OCI-LY3 (cell line): ENCODE data around the gene SPPL2B.

Experiments
- H2AFZ ChIP-seq: fragments of 200-600, 300-600 bp; shearing (Covaris generic); 2 replicates; pipeline ENCODE4 v1.6.0; 2014; ENCODE audit warnings: antibody characterized with exemption, low read depth, low read length
- H3K27ac ChIP-seq: fragments of 200-600, 300-600 bp; sonication (generic); 2 replicates; pipeline ENCODE4 v1.5.1; 2014; ENCODE audit warnings: mild to moderate bottlenecking, low read length, moderate library complexity, mixed read lengths
- H3K27me3 ChIP-seq: fragments of 200-600, 300-600 bp; sonication (generic); 2 replicates; pipeline ENCODE4 v1.6.1; 2014; ENCODE audit warnings: low read depth, low read length, mixed read lengths
- H3K36me3 ChIP-seq: fragments of 200-600, 300-600 bp; sonication (generic); replicated peaks from 2 replicates; pipeline ENCODE3; 2014; ENCODE audit warnings: low read depth, low read length, mixed read lengths
- H3K4me1 ChIP-seq: fragments of 300-600, 200-600 bp; sonication (generic); 2 replicates; pipeline ENCODE4 v1.6.1; 2014; ENCODE audit warnings: low read length, mixed read lengths
- H3K4me2 ChIP-seq: fragments of 200-600, 300-600 bp; sonication (generic); 2 replicates; pipeline ENCODE4 v1.6.1; 2014; ENCODE audit warnings: low read length, mixed read lengths
- H3K4me3 ChIP-seq: fragments of 300-600, 200-600 bp; sonication (generic); 2 replicates; pipeline ENCODE4 v1.5.1; 2014; ENCODE audit warnings: antibody characterized with exemption, mild to moderate bottlenecking, low read length, moderate library complexity
- H3K79me2 ChIP-seq: fragments of 300-600, 200-600 bp; shearing (Covaris generic); 2 replicates; pipeline ENCODE4 v1.6.1; 2014; ENCODE audit warnings: mild to moderate bottlenecking, low read length, mixed read lengths
- H3K9ac ChIP-seq: fragments of 300-600, 200-600 bp; shearing (Covaris generic); 2 replicates; pipeline ENCODE4 v1.6.0; 2014; ENCODE audit warnings: mild to moderate bottlenecking, low read length, moderate library complexity
- H3K9me3 ChIP-seq: fragments of 200-600, 300-600 bp; shearing (Covaris generic); 2 replicates; pipeline ENCODE4 v1.6.1; 2014; ENCODE audit warnings: low read length, mixed read lengths; ENCODE audit not compliant: insufficient read depth
- H4K20me1 ChIP-seq: fragments of 200-600, 300-600 bp; sonication (generic); 2 replicates; pipeline ENCODE4 v1.6.1; 2016; ENCODE audit warnings: low read length, mixed read lengths; ENCODE audit not compliant: insufficient read depth
- EZH2phosphoT487 ChIP-seq: fragments of 200-600 bp; shearing (Covaris generic); IDR thresholded peaks from 2 replicates; pipeline ENCODE4 v1.6.1; 2018; ENCODE audit warnings: antibody characterized with exemption, mixed run types, low read depth
- TF ChIP-seq, protein P1 (sequence below): fragments of 200-600, 300-600 bp; sonication (generic); IDR thresholded peaks from 2 replicates; pipeline ENCODE4 v1.5.1; 2014; ENCODE audit warnings: antibody characterized with exemption, low read length, low read depth

Gene SPPL2B

DNA sequence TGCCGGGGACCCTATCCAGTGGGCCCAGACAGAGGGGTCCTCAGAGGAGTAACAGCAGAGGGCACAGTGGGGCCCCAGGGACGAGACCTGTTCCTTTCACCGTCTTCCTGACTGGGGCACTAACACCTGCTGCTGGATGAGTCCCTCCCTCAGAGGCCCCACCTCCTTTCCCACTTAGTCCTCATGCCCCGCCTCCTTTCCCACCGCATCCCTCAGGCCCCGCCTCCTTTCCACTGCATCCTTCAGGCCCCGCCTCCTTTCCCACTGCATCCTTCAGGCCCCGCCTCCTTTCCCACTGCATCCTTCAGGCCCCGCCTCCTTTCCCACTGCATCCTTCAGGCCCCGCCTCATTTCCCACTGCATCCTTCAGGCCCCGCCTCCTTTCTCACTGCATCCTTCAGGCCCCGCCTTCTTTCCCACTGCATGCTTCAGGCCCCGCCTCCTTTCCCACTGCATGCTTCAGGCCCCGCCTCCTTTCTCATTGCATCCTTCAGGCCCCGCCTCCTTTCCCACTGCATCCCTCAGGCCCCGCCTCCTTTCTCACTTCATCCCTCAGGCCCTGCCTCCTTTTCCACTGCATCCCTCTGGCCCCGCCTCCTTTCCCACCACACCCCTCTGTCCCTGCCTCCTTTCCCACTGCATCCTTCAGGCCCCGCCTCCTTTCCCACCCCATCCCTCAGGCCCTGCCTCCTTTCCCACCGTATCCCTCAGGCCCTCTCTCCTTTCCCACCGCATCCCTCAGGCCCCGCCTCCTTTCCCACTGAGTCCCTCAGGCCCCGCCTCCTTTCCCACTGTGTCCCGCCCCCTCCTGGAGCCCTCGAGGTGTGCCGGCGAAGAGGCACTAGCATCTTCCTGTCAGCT lies 6.7 kb downstream of the SPPL2B start:
- Histone ChIP-seq H4K20me1 (peaks cover 23% of the 10 kb centered on the region; the same call in 1 of the 2 replicates), H3K79me2 (peaks cover 67% of the 10 kb centered on the region), H3K4me1 (peaks cover 17% of the 10 kb centered on the region), H3K36me3 (peaks cover 18% of the 10 kb centered on the region), H3K9me3 (no peaks in the 10 kb centered on the region; the same call in 1 of the 2 replicates), H3K27ac (no peak overlapping the region), H3K9ac (no peak overlapping the region), H3K27me3 (no peaks in the 10 kb centered on the region), H3K4me3 (no peak overlapping the region), H2AFZ (no peak overlapping the region), H3K4me2 (no peak overlapping the region)
- TF ChIP-seq, protein P1, sequence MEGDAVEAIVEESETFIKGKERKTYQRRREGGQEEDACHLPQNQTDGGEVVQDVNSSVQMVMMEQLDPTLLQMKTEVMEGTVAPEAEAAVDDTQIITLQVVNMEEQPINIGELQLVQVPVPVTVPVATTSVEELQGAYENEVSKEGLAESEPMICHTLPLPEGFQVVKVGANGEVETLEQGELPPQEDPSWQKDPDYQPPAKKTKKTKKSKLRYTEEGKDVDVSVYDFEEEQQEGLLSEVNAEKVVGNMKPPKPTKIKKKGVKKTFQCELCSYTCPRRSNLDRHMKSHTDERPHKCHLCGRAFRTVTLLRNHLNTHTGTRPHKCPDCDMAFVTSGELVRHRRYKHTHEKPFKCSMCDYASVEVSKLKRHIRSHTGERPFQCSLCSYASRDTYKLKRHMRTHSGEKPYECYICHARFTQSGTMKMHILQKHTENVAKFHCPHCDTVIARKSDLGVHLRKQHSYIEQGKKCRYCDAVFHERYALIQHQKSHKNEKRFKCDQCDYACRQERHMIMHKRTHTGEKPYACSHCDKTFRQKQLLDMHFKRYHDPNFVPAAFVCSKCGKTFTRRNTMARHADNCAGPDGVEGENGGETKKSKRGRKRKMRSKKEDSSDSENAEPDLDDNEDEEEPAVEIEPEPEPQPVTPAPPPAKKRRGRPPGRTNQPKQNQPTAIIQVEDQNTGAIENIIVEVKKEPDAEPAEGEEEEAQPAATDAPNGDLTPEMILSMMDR = no peak
- no peak for TF ChIP-seq EZH2phosphoT487

DNA sequence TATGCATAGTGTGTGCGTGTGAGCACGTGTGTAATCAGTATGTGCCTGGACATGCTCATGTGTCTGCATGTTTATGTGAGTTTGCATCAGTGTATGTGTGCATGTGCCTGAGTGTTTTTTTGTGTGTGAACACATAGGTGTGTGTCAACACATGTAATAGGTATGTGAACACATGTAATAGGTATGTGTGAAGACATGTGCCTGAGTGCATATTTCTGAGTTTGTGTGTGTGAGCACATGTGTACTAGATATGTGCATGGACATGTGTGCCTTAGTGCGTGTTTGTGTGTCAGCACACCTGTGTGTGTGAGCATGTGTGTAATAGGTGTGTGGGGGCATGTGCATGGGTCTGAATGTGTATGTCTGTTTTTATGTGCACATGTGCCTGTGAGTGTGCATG lies 7.4 kb downstream of the SPPL2B start:
- H3K9me3 ChIP-seq = no peaks in the 10 kb centered on the region; the same call in 1 of the 2 replicates
- no peak overlapping the region for H3K9ac ChIP-seq
- H3K36me3 ChIP-seq = peaks cover 18% of the 10 kb centered on the region
- TF ChIP-seq, protein P1 = no peak
- no peak for TF ChIP-seq EZH2phosphoT487
- H3K27ac ChIP-seq = no peak overlapping the region
- peaks cover 61% of the 10 kb centered on the region for H3K79me2 ChIP-seq
- no peak overlapping the region for H3K4me3 ChIP-seq
- no peak overlapping the region for H3K4me2 ChIP-seq
- peaks cover 17% of the 10 kb centered on the region for H3K4me1 ChIP-seq
- H4K20me1 ChIP-seq = peaks cover 23% of the 10 kb centered on the region; the same call in 1 of the 2 replicates
- no peaks in the 10 kb centered on the region for H3K27me3 ChIP-seq
- no peak overlapping the region for H2AFZ ChIP-seq

DNA sequence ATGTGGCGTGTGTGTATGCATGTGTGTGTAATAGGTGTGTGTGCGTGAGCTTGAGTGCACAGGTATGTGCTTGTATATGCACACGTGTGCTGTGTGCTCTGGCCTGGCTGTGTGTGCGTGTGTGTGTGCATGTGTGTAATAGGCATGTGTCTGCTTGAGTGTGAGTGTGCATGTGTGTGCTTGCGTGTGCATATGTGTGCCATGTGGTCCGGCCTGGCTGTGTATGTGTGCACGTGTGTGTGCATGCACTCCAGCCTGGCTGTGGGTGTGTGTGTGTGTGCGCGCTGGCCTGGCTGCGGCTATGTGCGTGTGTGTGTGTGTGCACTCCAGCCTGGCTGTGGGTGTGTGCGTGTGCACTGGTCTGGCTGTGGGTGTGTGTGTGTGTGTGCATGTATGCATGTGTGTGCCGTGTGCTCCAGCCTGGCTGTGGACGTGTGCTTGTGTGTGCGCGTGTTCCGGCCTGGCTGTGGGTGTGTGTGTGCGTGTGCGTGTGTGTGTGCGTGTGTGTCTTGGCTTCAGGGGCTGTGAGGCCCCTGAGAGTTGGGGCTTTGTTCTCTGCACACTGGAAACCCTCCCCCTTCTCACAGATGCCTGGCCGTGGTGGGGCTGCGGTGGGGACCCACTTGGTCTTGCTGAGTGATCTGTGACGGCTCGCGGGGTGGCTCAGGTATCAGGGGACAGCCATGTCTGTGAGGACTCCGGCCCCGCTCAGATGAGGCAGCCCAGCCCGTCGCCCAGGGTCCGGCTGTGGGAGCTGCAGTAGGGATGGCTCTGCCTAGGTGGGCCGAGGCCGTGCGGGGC lies 8.2 kb downstream of the SPPL2B start:
- Histone ChIP-seq H3K36me3 (peaks cover 18% of the 10 kb centered on the region), H3K4me3 (no peak overlapping the region), H3K9ac (no peak overlapping the region), H3K79me2 (peaks cover 52% of the 10 kb centered on the region), H3K27ac (no peak overlapping the region), H3K27me3 (no peaks in the 10 kb centered on the region), H3K4me2 (no peak overlapping the region), H3K4me1 (peaks cover 11% of the 10 kb centered on the region), H3K9me3 (no peaks in the 10 kb centered on the region; the same call in 1 of the 2 replicates), H2AFZ (no peak overlapping the region), H4K20me1 (peaks cover 20% of the 10 kb centered on the region; the same call in 1 of the 2 replicates)
- no peak for TF ChIP-seq EZH2phosphoT487
- TF ChIP-seq, protein P1 = no peak

DNA sequence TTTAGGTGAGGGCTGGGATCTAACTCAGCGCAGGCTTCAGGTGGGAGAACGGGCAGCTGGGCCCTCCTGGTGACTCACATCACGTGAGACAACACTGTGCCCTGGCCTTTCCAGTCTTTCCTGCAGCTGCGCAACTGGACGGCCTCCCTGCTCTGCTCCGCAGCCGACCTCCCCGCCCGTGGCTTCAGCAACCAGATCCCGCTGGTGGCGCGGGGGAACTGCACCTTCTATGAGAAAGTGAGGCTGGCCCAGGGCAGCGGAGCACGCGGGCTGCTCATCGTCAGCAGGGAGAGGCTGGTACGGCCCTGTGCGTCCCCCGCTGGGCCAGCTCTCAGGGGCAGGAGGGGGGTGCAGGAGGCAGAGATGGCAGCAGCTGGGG lies 8.8 kb downstream of the SPPL2B start:
- Histone ChIP-seq H3K36me3 (peaks cover 18% of the 10 kb centered on the region), H3K4me3 (no peak overlapping the region), H3K9ac (no peak overlapping the region), H4K20me1 (peaks cover 18% of the 10 kb centered on the region; the same call in 1 of the 2 replicates), H3K4me2 (no peak overlapping the region), H2AFZ (no peak overlapping the region), H3K79me2 (peaks cover 46% of the 10 kb centered on the region), H3K27ac (no peak overlapping the region), H3K4me1 (peaks cover 5% of the 10 kb centered on the region), H3K27me3 (no peaks in the 10 kb centered on the region), H3K9me3 (no peaks in the 10 kb centered on the region; the same call in 1 of the 2 replicates)
- no peak for TF ChIP-seq EZH2phosphoT487
- TF ChIP-seq, protein P1 = no peak
